Skeletal muscle satellite cell (primary cell): ENCODE results near the gene ENTHD1. TPM values are rescaled to one million over a fixed set of nuclear protein-coding genes. Genes with fewer than 3 reads are reported as not detected.

Experiments used
- H3K27me3 ChIP-seq: 2 replicates; pipeline ENCODE4 v1.7.0; 2013; ENCODE audit warnings: low read length; ENCODE audit not compliant: control insufficient read depth, insufficient read depth
- H3K36me3 ChIP-seq: 2 replicates; pipeline ENCODE4 v1.7.0; 2013; ENCODE audit warnings: mild to moderate bottlenecking, control low read depth, low read length; ENCODE audit not compliant: insufficient read depth
- H3K4me1 ChIP-seq: 2 replicates; pipeline ENCODE4 v1.7.0; 2013; ENCODE audit warnings: low read length; ENCODE audit not compliant: control insufficient read depth, insufficient read depth
- H3K4me2 ChIP-seq: 2 replicates; pipeline ENCODE4 v1.7.0; 2013; ENCODE audit warnings: mild to moderate bottlenecking, low read length
- H3K4me3 ChIP-seq: 2 replicates; pipeline ENCODE4 v1.7.0; 2013; ENCODE audit warnings: low read length
- H3K9ac ChIP-seq: 2 replicates; pipeline ENCODE4 v1.7.0; 2013; ENCODE audit warnings: mild to moderate bottlenecking, low read depth, low read length, moderate library complexity
- H3K9me3 ChIP-seq: replicated peaks from 2 replicates; pipeline ENCODE4 v1.7.0; 2013; ENCODE audit warnings: mild to moderate bottlenecking, control low read depth, low read length
- small RNA-seq: library from RNA; depleted of rRNA; stranded (forward); fragments of <200 nt; gene quantifications from one replicate; pipeline ENCODE3, GENCODE V24; 2012

ENTHD1 gene

DNA sequence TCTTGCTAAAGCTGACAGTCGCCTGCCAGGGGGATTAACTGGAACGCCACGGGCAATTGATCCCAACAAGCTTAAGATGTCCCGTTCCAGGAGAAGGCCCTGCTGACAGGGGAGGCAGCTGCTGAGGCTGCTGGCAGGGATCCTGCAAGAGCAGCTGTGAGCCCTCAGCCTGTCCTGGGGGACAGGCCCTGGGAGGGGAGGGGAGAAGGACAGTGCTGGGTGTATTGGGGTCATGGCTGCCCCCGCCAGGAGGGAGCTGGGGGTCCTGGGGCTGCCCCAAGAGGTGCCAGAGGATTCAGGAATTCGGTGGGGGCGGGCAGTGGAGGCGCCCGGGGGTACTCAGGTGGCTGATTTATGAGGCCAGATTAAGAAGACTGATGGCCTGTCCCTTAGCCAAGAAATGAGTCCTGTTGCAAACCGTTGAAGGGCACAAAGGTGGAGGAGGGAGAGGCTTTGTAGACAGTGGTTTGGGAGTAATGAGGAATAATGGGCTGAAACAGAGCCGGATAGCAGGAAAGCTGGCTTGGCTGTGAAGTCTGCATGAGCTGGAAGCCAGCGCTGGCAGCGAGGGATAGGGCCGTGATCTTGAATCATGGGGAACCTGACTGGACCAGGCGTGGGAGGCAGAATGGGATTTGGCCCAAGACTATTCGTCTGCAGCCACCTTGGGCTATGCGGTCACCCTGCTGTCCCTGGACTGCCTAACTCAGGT is 189.5 kb downstream of the ENTHD1 start:
- no peaks in the 10 kb centered on the region for H3K36me3 ChIP-seq
- no peak overlapping the region for H3K9ac ChIP-seq
- no peak overlapping the region for H3K4me3 ChIP-seq
- no peaks in the 10 kb centered on the region for H3K9me3 ChIP-seq
- peaks cover 39% of the 10 kb centered on the region for H3K27me3 ChIP-seq
- H3K4me2 ChIP-seq = no peak overlapping the region
- H3K4me1 ChIP-seq = no peaks in the 10 kb centered on the region

- H3K9me3 ChIP-seq = no peaks in the 10 kb centered on the region
- no peaks in the 10 kb centered on the region for H3K36me3 ChIP-seq
- no peaks in the 10 kb centered on the region for H3K4me1 ChIP-seq
- no peak overlapping the region for H3K4me2 ChIP-seq
- no peak overlapping the region for H3K4me3 ChIP-seq
- peaks cover 35% of the 10 kb centered on the region for H3K27me3 ChIP-seq
- H3K9ac ChIP-seq = no peak overlapping the region
Measured at GRCh38 chr22:39703091-39703490, 190.5 kb downstream of the ENTHD1 start.

DNA sequence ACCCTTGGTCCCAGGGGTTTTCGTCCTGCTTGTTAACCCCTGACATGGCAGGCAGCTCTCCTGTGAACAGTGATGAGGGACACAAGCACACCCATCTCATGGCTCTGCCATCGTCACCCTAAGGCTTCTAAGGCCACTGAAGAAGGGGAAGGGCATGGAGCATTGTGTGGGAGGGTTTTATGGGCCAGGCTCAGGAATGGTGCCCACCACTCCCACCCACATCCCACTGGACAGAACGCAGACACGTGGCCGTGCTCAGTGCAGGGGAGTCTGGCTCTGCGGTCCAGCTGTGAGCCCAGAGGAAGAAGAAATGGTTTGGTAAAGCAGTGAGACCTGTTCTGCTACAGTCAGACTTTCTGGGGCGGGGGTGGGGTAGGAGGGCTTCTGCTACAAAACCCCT is 193.0 kb downstream of the ENTHD1 start:
- no peaks in the 10 kb centered on the region for H3K4me1 ChIP-seq
- no peaks in the 10 kb centered on the region for H3K36me3 ChIP-seq
- H3K4me3 ChIP-seq = no peak overlapping the region
- no peaks in the 10 kb centered on the region for H3K9me3 ChIP-seq
- no peak overlapping the region for H3K4me2 ChIP-seq
- peaks cover 32% of the 10 kb centered on the region for H3K27me3 ChIP-seq
- no peak overlapping the region for H3K9ac ChIP-seq

DNA sequence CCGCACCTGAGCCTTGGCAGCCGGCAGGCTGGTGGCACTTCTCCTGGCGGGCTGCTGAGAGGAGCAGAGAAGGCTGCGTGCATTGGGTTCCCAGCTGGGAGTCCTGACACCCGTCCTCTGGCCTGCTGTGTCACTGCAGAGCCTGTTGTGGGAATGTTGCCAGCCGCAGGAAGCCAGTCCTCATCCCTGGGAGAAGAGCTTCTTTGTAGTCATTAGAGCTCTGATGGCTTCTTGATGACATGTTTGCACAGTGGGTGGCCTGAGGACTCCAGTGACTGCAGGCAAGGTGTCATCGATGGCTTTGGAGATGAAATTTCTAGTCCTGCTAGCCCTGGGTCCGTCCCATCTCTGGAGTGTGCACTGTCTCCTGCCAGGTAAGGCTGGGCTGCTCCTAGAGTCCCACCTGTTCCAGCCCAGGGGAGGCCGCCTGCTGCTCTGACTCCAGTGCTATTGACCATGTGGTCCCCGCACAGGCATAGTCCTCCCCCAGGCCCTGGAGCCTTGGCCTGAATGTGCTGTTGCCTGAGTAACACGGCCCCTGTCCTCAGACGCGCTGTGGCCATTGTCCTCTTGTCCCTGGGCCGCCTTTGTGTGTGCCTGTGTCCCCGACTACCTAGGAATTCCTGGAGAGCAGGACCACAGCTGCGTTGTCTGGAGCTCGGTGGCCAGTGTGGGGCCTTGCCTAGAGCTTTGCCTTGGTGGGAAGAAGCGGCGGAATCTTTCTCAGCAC is 193.8 kb downstream of the ENTHD1 start:
- H3K36me3 ChIP-seq = no peaks in the 10 kb centered on the region
- H3K4me3 ChIP-seq = no peak overlapping the region
- H3K4me2 ChIP-seq = no peak overlapping the region
- no peaks in the 10 kb centered on the region for H3K4me1 ChIP-seq
- no peaks in the 10 kb centered on the region for H3K9me3 ChIP-seq
- H3K27me3 ChIP-seq = peaks cover 37% of the 10 kb centered on the region
- no peak overlapping the region for H3K9ac ChIP-seq

GRCh38 chr22:39697790-39698430 is 195.7 kb downstream of the ENTHD1 start:
- Histone ChIP-seq H3K27me3 (peaks cover 26% of the 10 kb centered on the region), H3K36me3 (no peaks in the 10 kb centered on the region), H3K9me3 (no peaks in the 10 kb centered on the region), H3K4me3 (no peak overlapping the region), H3K4me2 (no peak overlapping the region), H3K9ac (no peak overlapping the region), H3K4me1 (no peaks in the 10 kb centered on the region)

DNA sequence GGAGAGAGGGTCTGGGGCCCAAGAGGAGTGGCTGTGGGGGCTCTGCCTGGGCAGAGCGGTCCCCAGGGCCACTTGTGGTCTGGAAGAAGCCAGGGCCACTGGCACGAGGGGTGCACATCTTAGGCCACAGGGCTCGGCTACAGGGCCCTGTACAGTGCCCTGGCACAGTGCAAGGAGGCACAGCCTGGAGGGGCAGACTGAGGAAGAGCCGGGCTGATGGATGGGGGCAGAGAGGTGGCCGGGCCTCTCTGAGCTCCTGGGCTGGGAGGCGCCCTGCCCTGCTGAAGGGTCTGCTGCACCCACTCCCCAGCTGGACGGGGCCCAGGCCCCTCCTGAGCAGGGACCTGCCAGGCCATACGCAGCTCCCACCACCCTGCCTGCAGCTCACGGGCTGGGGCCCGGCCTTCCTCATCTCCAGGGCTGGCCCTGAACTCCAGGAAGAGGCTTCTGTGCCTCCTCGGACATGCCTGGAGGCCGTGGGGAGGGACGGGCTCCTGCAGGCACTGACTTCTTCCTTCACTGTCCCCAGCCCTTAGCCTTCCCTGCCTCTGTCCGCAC is 199.5 kb downstream of the ENTHD1 start:
- Histone ChIP-seq H3K9ac (no peak overlapping the region), H3K36me3 (no peaks in the 10 kb centered on the region), H3K9me3 (no peaks in the 10 kb centered on the region), H3K4me1 (no peaks in the 10 kb centered on the region), H3K27me3 (peaks cover 31% of the 10 kb centered on the region), H3K4me3 (no peak overlapping the region), H3K4me2 (no peak overlapping the region)

Small RNA genes lying within 50 kb of the gene (small RNA-seq; reads per million reads assigned to genes)
- gene RN7SKP210 = not detected
